ENCODE data around the gene PDGFRB. TPM values are rescaled to one million over a fixed set of nuclear protein-coding genes. Genes with fewer than 3 reads are reported as not detected.
A peak's percentile ranks its signal among the peaks of the same experiment; 100 is the strongest.

Gene PDGFRB
- total and polyA plus RNA-seq, 9 of the 15 experiments (the other 6 are each of a cell fraction or from before 2014, with no cell fraction given), result 0.01 to 1.5 (median 0.09) TPM; not detected in 3

- Histone ChIP-seq H3K27ac (ENCODE audit: extremely low read depth, low read depth, low read length) (no peak overlapping the region), H3K27me3 (ENCODE audit: control insufficient read depth in 2 of 2, insufficient read depth in 2 of 2, low read length in 2 of 2) (peaks cover 0 to 10% of the 10 kb centered on the region in 2 experiments; a peak in 2 of 5 replicates), H3K9ac (ENCODE audit: insufficient read depth in 1 of 2, low read depth in 2 of 2, low read length in 2 of 2) (no peak overlapping the region), H3K4me1 (replicated peaks in 1 of 2; ENCODE audit: control insufficient read depth in 2 of 2, insufficient read depth in 2 of 2, low read length in 2 of 2) (peaks cover 0 to 6% of the 10 kb centered on the region in 2 experiments; a peak in 2 of 5 replicates), H3K36me3 (ENCODE audit: control insufficient read depth, insufficient read depth, low read length) (no peaks in the 10 kb centered on the region), H3K9me1 (ENCODE audit: control insufficient read depth, insufficient read depth, low read length) (no peaks in the 10 kb centered on the region), H3K4me3 (no peak overlapping the region), H2AFZ (ENCODE audit: low read depth, low read length) (no peak overlapping the region), H3K79me2 (ENCODE audit: control insufficient read depth, insufficient read depth, low read length) (no peaks in the 10 kb centered on the region), H4K20me1 (replicated peaks; ENCODE audit: control insufficient read depth, insufficient read depth, low read length) (peaks cover 7% of the 10 kb centered on the region; the same call in 1 of the 2 replicates), H3K9me3 (replicated peaks; ENCODE audit: control insufficient read depth, insufficient read depth, low read depth, low read length) (no peaks in the 10 kb centered on the region), H3K4me2 (ENCODE audit: insufficient read depth, low read length) (no peak overlapping the region)
- POLR2A ChIA-PET, result interaction anchor here (0.8 kb wide), 1 partner anchor 11 kb away, joined by 3 read pairs; no protein-coding TSS in a partner anchor
- FAIRE-seq, result no peak
- DNase-seq (ENCODE audit: extremely low read depth in 1 of 4, low spot score in 3 of 4), result no peak
- ATAC-seq, result no peak
- no peak for TF ChIP-seq ZNF75A (CRISPR knock-in tag; IDR thresholded peaks at IDR 0.05)
- TF ChIP-seq FOXK2 (conservative IDR thresholded peaks at IDR 0.05 in 1 of 2, IDR thresholded peaks at IDR 0.05 in 1 of 2; ENCODE audit: low read depth in 2 of 2), result no peak
- TF ChIP-seq RBM25 (IDR thresholded peaks at IDR 0.05; ENCODE audit: low read depth, low read length, severe bottlenecking), result peak; percentile 85
- TF ChIP-seq ZNF395 (CRISPR knock-in tag; IDR thresholded peaks at IDR 0.05), result no peak
- TF ChIP-seq BCOR (IDR thresholded peaks at IDR 0.05), result 0 out of 2 replicates have a peak, but pooled peaks have one; percentile 15
- no peak for TF ChIP-seq KHSRP (IDR thresholded peaks at IDR 0.05)
- no peak for TF ChIP-seq NR1H2 (CRISPR knock-in tag; IDR thresholded peaks at IDR 0.05)
- no peak for TF ChIP-seq RBM14 (IDR thresholded peaks at IDR 0.05; ENCODE audit: borderline replicate concordance, insufficient read depth, low read depth, low read length)
- no peak for TF ChIP-seq SAP30 (IDR thresholded peaks at IDR 0.05; ENCODE audit: borderline replicate concordance, insufficient read depth, low read depth, low read length, poor library complexity, severe bottlenecking)
- TF ChIP-seq ZFP36 (IDR thresholded peaks at IDR 0.05; ENCODE audit: low read depth, low read length, partially characterized antibody), result peak; percentile 63
- BruUV-seq (replicated peaks), result no TSS peak
- CTCF ChIA-PET (ENCODE audit: low intra/inter-chr PET ratio), result no interaction called here
- intact Hi-C loops (cut with micrococcal nuclease), result loop anchor here (2.0 to 10.0 kb wide), 2 partner anchors 16 to 810 kb away; no protein-coding TSS in a partner anchor
- WGBS (ENCODE audit: insufficient coverage, low coverage, missing lambda C conversion rate), result 29% methylated on average over 1 of the region's 2 CpGs
- in situ Hi-C loops (cut with MboI), result no loop called here
Measured at GRCh38 chr5:150104550-150104870, 51.1 kb downstream of the PDGFRB start.
